Neuronal stem cell (in vitro differentiated cells): Measurements from ENCODE around the gene CDH13.

Source experiments
- DNase-seq: peaks from one replicate; pipeline ENCODE4 v3.0.0-alpha.2; 2013; ENCODE audit warnings: low spot score
- H2AFZ ChIP-seq: one replicate; pipeline ENCODE4 v1.6.1; 2013; ENCODE audit warnings: mild to moderate bottlenecking, low read length, inconsistent platforms
- H2AK5ac ChIP-seq: 2 replicates; pipeline ENCODE4 v1.6.1; 2013; ENCODE audit warnings: low read depth, mild to moderate bottlenecking, inconsistent platforms, low read length, moderate library complexity, mixed read lengths
- H2BK120ac ChIP-seq: 2 replicates; pipeline ENCODE4 v1.6.1; 2013; ENCODE audit warnings: low read depth, mild to moderate bottlenecking, inconsistent platforms, low read length, moderate library complexity, mixed read lengths
- H2BK12ac ChIP-seq: one replicate; pipeline ENCODE4 v1.6.1; 2013; ENCODE audit warnings: low read length, inconsistent platforms
- H2BK15ac ChIP-seq: 2 replicates; pipeline ENCODE4 v1.6.1; 2013; ENCODE audit warnings: mild to moderate bottlenecking, low read length, inconsistent platforms, mixed read lengths
- H2BK5ac ChIP-seq: one replicate; pipeline ENCODE4 v1.6.1; 2013; ENCODE audit warnings: inconsistent platforms, mild to moderate bottlenecking, low read length, moderate library complexity
- H3K14ac ChIP-seq: one replicate; pipeline ENCODE4 v1.6.1; 2013; ENCODE audit warnings: low read length, inconsistent platforms
- H3K18ac ChIP-seq: 2 replicates; pipeline ENCODE4 v1.6.1; 2013; ENCODE audit warnings: low read length, inconsistent platforms
- H3K23ac ChIP-seq: 2 replicates; pipeline ENCODE4 v1.6.1; 2013; ENCODE audit warnings: low read depth, mild to moderate bottlenecking, mixed read lengths, low read length, inconsistent platforms; ENCODE audit not compliant: poor library complexity
- H3K27ac ChIP-seq: replicated peaks from 3 replicates; pipeline ENCODE4 v1.5.1; 2013; ENCODE audit warnings: low read length, inconsistent platforms
- H3K27me3 ChIP-seq, 3 experiments: 2 replicates each; pipeline ENCODE4 v1.6.1; 2013; ENCODE audit warnings: low read length in 3 of 3, mild to moderate bottlenecking in 2 of 3, inconsistent platforms in 1 of 3, low read depth in 1 of 3, mixed read lengths in 1 of 3, moderate library complexity in 1 of 3; ENCODE audit not compliant: control insufficient read depth in 3 of 3, insufficient read depth in 3 of 3
- H3K36me3 ChIP-seq, 2 donors: replicated peaks in 1 of 2; 2 replicates each; pipeline ENCODE4 v1.6.1; 2013; ENCODE audit warnings: low read length in 2 of 2; ENCODE audit not compliant: control insufficient read depth in 2 of 2, insufficient read depth in 2 of 2
- H3K4ac ChIP-seq: 2 replicates; pipeline ENCODE4 v1.6.1; 2013; ENCODE audit warnings: inconsistent platforms, mild to moderate bottlenecking, low read length, moderate library complexity
- H3K4me1 ChIP-seq, 2 donors: 1 replicate in 1 of 2; 2 replicates in 1 of 2; pipeline ENCODE4 v1.6.1; 2013; ENCODE audit warnings: low read length in 2 of 2, low read depth in 1 of 2; ENCODE audit not compliant: control insufficient read depth in 2 of 2, insufficient read depth in 1 of 2
- H3K4me2 ChIP-seq: one replicate; pipeline ENCODE4 v1.6.1; 2013; ENCODE audit warnings: mild to moderate bottlenecking, low read length, inconsistent platforms; ENCODE audit not compliant: insufficient read depth, poor library complexity, severe bottlenecking
- H3K4me3 ChIP-seq, 2 donors: 2 replicates each; pipeline ENCODE4 v1.5.1; 2013; ENCODE audit warnings: low read length in 2 of 2, mild to moderate bottlenecking in 2 of 2, inconsistent platforms in 1 of 2, moderate library complexity in 1 of 2
- H3K79me1 ChIP-seq: one replicate; pipeline ENCODE4 v1.6.1; 2013; ENCODE audit warnings: low read depth, mild to moderate bottlenecking, inconsistent platforms, low read length, moderate library complexity
- H3K9ac ChIP-seq: one replicate; pipeline ENCODE4 v1.6.1; 2013; ENCODE audit warnings: mild to moderate bottlenecking, low read depth, low read length, inconsistent platforms; ENCODE audit not compliant: poor library complexity
- H3K9me3 ChIP-seq, 2 donors: replicated peaks in 1 of 2; 2 replicates each; pipeline versions ENCODE3 to v1.6.1; 2013; ENCODE audit warnings: low read length in 2 of 2, mild to moderate bottlenecking in 2 of 2, inconsistent platforms in 1 of 2, low read depth in 1 of 2, mixed read lengths in 1 of 2, moderate library complexity in 1 of 2; ENCODE audit not compliant: control insufficient read depth in 2 of 2, insufficient read depth in 1 of 2
- H4K8ac ChIP-seq: one replicate; pipeline ENCODE4 v1.6.1; 2013; ENCODE audit warnings: low read depth, mild to moderate bottlenecking, inconsistent platforms, low read length, moderate library complexity
- H4K91ac ChIP-seq: one replicate; pipeline ENCODE4 v1.6.1; 2013; ENCODE audit warnings: low read length, low read depth, mild to moderate bottlenecking, inconsistent platforms; ENCODE audit not compliant: poor library complexity
- WGBS, 2 donors: extraction: QIAGEN DNeasy Blood & Tissue Kit; methylation state at CpG; one replicate each; pipeline ENCODE4 v1.1.7; 2013; ENCODE audit warnings: missing lambda C conversion rate in 2 of 2, mixed read lengths in 1 of 2; ENCODE audit not compliant: insufficient read length in 2 of 2, insufficient replicate concordance in 1 of 2; ENCODE audit errors: extremely low coverage in 2 of 2; 5-methylcytosine and 5-hydroxymethylcytosine counted together

Gene CDH13

DNA sequence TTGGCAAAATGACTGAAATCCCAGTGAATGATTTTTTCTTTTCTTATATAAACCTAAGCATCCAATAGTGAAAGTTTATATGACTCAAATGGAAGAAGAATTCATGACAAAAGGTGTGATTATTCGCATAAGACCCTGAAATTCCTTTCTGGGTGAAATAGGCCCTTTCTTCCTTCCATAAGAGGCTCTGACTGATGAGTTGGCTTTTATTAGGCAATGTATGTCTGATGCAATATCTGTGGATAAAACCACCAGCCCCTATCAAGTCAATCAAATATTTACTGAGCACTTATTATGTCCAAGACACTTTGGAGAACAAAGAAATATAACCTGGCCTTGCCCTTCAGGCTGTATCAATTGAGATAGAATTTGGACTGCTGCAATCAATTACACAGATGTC is 316.6 kb downstream of the CDH13 start:
- H3K9me3 ChIP-seq = no peaks in the 10 kb centered on the region
- H2AK5ac ChIP-seq = no peak overlapping the region
- no CpG with 5 or more reads among the region's 1 CpG for WGBS, 2 donors

GRCh38 chr16:82945420-82946101 is 318.8 kb downstream of the CDH13 start:
- no peak overlapping the region for H3K23ac ChIP-seq
- no peak overlapping the region for H3K9ac ChIP-seq
- no peak overlapping the region for H2AK5ac ChIP-seq
- H2BK15ac ChIP-seq = no peak overlapping the region
- H3K79me1 ChIP-seq = no peaks in the 10 kb centered on the region
- H4K91ac ChIP-seq = no peak overlapping the region
- no peak overlapping the region for H2BK120ac ChIP-seq
- no peak for DNase-seq
- no peak overlapping the region for H3K18ac ChIP-seq
- no peak overlapping the region for H2BK5ac ChIP-seq
- H3K4ac ChIP-seq = no peak overlapping the region
- WGBS, 2 donors = no CpG with 5 or more reads among the region's 12 CpGs
- H3K27ac ChIP-seq = no peak overlapping the region
- H2BK12ac ChIP-seq = no peak overlapping the region
- no peaks in the 10 kb centered on the region for H3K4me1 ChIP-seq
- no peaks in the 10 kb centered on the region for H3K36me3 ChIP-seq
- H3K27me3 ChIP-seq = no peaks in the 10 kb centered on the region
- no peaks in the 10 kb centered on the region for H3K9me3 ChIP-seq
- no peak overlapping the region for H3K4me3 ChIP-seq
- H3K14ac ChIP-seq = no peak overlapping the region
- no peak overlapping the region for H2AFZ ChIP-seq
- no peak overlapping the region for H3K4me2 ChIP-seq
- no peak overlapping the region for H4K8ac ChIP-seq

More for the DNA sequence above, 316.6 kb downstream of the CDH13 start:
- H3K23ac ChIP-seq = no peak overlapping the region
- no peak overlapping the region for H3K18ac ChIP-seq
- H3K4me3 ChIP-seq = no peak overlapping the region
- no peak overlapping the region for H3K9ac ChIP-seq
- no peak overlapping the region for H2AFZ ChIP-seq
- H3K14ac ChIP-seq = no peak overlapping the region
- no peak overlapping the region for H4K8ac ChIP-seq
- H2BK12ac ChIP-seq = no peak overlapping the region
- no peak overlapping the region for H3K4ac ChIP-seq
- no peak overlapping the region for H4K91ac ChIP-seq
- H2BK5ac ChIP-seq = no peak overlapping the region
- H2BK120ac ChIP-seq = no peak overlapping the region
- H3K4me2 ChIP-seq = no peak overlapping the region
- no peak for DNase-seq
- H3K27ac ChIP-seq = no peak overlapping the region
- H3K79me1 ChIP-seq = no peaks in the 10 kb centered on the region
- no peak overlapping the region for H2BK15ac ChIP-seq
- H3K27me3 ChIP-seq = no peaks in the 10 kb centered on the region
- no peaks in the 10 kb centered on the region for H3K36me3 ChIP-seq
- no peaks in the 10 kb centered on the region for H3K4me1 ChIP-seq

- Histone ChIP-seq H3K27ac (no peak overlapping the region), H2BK5ac (no peak overlapping the region)
Measured at GRCh38 chr16:82947698-82948097, 320.9 kb downstream of the CDH13 start.

GRCh38 chr16:82949016-82949415 is 322.2 kb downstream of the CDH13 start:
- H3K79me1 ChIP-seq = no peaks in the 10 kb centered on the region

More at GRCh38 chr16:82947698-82948097, 320.9 kb downstream of the CDH13 start:
- Histone ChIP-seq H3K9ac (no peak overlapping the region), H3K27me3 (no peaks in the 10 kb centered on the region), H4K8ac (no peak overlapping the region), H4K91ac (no peak overlapping the region), H3K23ac (no peak overlapping the region), H2AFZ (no peak overlapping the region), H3K18ac (no peak overlapping the region), H3K36me3 (no peaks in the 10 kb centered on the region), H2BK120ac (no peak overlapping the region), H3K79me1 (no peaks in the 10 kb centered on the region), H3K14ac (no peak overlapping the region), H3K4me2 (no peak overlapping the region), H3K9me3 (no peaks in the 10 kb centered on the region), H3K4me1 (no peaks in the 10 kb centered on the region), H2AK5ac (no peak overlapping the region), H2BK12ac (no peak overlapping the region), H2BK15ac (no peak overlapping the region), H3K4me3 (no peak overlapping the region), H3K4ac (no peak overlapping the region)
- DNase-seq = no peak

More at GRCh38 chr16:82949016-82949415, 322.2 kb downstream of the CDH13 start:
- H3K36me3 ChIP-seq = no peaks in the 10 kb centered on the region
- H3K9me3 ChIP-seq = no peaks in the 10 kb centered on the region
- no peak overlapping the region for H3K18ac ChIP-seq
- no peak overlapping the region for H2AFZ ChIP-seq
- no peak overlapping the region for H4K91ac ChIP-seq
- H2BK5ac ChIP-seq = no peak overlapping the region
- H3K14ac ChIP-seq = no peak overlapping the region
- H3K4me1 ChIP-seq = no peaks in the 10 kb centered on the region
- no peak overlapping the region for H3K4me3 ChIP-seq
- no CpG with 5 or more reads among the region's 5 CpGs for WGBS, 2 donors
- H3K23ac ChIP-seq = no peak overlapping the region
- no peak overlapping the region for H3K4ac ChIP-seq
- H3K4me2 ChIP-seq = no peak overlapping the region
- H2BK12ac ChIP-seq = no peak overlapping the region
- H2BK120ac ChIP-seq = no peak overlapping the region
- H2AK5ac ChIP-seq = no peak overlapping the region
- H3K27ac ChIP-seq = no peak overlapping the region
- no peak overlapping the region for H4K8ac ChIP-seq
- no peak for DNase-seq
- H2BK15ac ChIP-seq = no peak overlapping the region
- H3K9ac ChIP-seq = no peak overlapping the region
- no peaks in the 10 kb centered on the region for H3K27me3 ChIP-seq
